GM13976 (cell line): Measurements from ENCODE around the gene ZNF324.
A peak's percentile ranks its signal among the peaks of the same experiment; 100 is the strongest.

Experiments used
- DNase-seq: peaks from one replicate; pipeline ENCODE4 v3.0.0; 2012; ENCODE audit warnings: low spot score
- CTCF ChIP-seq: IDR thresholded peaks from 2 replicates; pipeline ENCODE4 v1.5.1; 2012; ENCODE audit warnings: borderline replicate concordance, mild to moderate bottlenecking; ENCODE audit not compliant: insufficient read depth; ENCODE audit errors: extremely low read depth, missing control alignments, control extremely low read depth
- in situ Hi-C: fragments of 300-500 bp; cut with MboI; formaldehyde crosslinking; loops from one replicate; pipeline ENCODE4 v1.12.0; 2022; ENCODE audit warnings: low sequenced_read_pairs, mixed read lengths, inconsistent platforms; ENCODE audit not compliant: unreplicated experiment

The ZNF324 gene

GRCh38 chr19:58514564-58515022 is 47.7 kb downstream of the ZNF324 start:
- TF ChIP-seq CTCF = no peak
- no peak for DNase-seq
- in situ Hi-C loops = no loop called here

- in situ Hi-C loops = no loop called here
- no peak for TF ChIP-seq CTCF
- no peak for DNase-seq
These were observed 48.4 kb downstream of the ZNF324 start for GRCh38 chr19:58515259-58515658.

GRCh38 chr19:58516246-58516836 is 49.5 kb downstream of the ZNF324 start:
- in situ Hi-C loops = no loop called here
- TF ChIP-seq CTCF = no peak
- DNase-seq = no peak

GRCh38 chr19:58516964-58517833 is 50.3 kb downstream of the ZNF324 start:
- no peak for DNase-seq
- TF ChIP-seq CTCF = no peak
- in situ Hi-C loops = no loop called here

GRCh38 chr19:58518256-58519086 is 51.6 kb downstream of the ZNF324 start:
- no peak for TF ChIP-seq CTCF
- no peak for DNase-seq
- in situ Hi-C loops = no loop called here

- in situ Hi-C loops = no loop called here
- peak; percentile 28 for TF ChIP-seq CTCF
- DNase-seq = peak; percentile 64
These were observed 52.1 kb downstream of the ZNF324 start for GRCh38 chr19:58519087-58519354.
